Epithelial cell of prostate (primary cell): ENCODE measurements around the gene FOXC1.

ENCODE experiments used
- DNase-seq: peaks from one replicate; pipeline ENCODE4 v3.0.0-alpha.2; 2011; ENCODE audit warnings: low read depth, low spot score
- H3K27ac ChIP-seq: fragments of 450-650 bp; 2 replicates; pipeline ENCODE4 v1.5.1; 2017; ENCODE audit warnings: mild to moderate bottlenecking

Gene FOXC1

DNA sequence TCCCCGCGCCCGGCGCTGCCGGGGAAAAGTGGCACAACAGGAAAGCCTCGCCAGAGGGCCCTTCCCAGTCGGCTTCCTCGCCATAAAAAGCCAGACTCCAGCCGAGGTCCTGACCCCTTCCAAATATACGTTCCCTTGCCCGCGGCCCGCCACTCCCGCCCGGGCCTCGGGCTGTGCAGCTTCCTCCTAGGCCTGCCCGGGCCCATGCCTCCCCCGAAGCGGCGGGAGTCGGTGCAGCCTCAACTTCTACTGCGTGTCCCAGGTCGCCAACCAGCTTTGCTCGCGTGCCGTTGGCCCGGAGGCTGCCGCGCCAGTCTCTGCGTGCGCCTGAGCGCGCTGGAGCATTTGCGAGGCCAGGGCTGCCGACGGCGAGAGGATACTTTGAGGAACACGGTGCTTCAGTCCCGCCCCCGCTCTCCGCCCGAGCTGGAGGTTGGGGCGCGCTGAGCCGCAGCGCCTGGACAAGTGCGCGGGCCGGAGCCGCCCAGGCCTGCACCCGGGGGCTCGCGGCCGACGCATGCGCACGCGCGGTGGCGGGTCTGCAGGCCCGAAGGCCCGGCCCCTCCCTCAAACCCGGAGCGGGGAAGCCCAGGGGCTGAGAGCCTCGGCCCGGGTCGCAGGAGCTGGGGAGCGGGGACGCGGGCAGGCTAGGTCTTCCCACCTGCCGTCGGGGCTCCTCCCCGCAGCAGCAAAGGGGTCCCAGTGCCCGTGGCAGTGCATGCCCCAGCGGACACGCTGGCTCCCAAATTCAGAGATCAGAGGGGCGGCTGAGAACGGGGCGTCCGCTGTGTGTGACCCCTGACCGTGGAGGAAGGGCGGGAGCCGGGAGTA is 10.2 kb downstream of the FOXC1 start:
- H3K27ac ChIP-seq, result no peak overlapping the region
- DNase-seq, result no peak

DNA sequence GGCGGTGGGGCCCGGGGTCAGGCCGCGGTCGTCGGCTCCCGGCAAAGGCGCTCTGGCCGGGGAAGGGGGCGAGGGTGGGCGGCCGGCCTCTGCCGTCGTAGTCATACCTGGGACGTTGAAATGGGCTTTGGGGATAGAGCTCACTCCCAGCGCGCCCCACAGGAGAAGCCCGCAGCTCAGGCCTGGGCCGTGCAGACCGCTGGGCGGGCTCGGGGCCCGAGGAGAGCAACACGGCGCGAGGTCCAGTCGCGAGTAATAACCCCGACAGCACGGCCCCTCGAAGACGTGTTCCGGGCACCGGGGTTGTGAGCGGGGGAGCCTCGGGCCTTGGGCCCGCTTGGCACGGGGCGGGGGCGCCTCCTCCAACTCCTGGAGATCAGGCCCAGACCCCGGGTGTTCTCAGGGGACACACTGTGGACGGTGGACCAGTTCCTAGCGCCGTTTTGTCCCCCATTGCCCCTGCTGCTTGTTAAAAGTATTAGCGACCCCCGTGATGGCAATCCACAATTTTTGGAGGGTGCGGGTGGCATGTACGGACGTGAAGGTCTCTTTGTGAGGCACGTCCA is 10.9 kb downstream of the FOXC1 start:
- no peak overlapping the region for H3K27ac ChIP-seq

DNA sequence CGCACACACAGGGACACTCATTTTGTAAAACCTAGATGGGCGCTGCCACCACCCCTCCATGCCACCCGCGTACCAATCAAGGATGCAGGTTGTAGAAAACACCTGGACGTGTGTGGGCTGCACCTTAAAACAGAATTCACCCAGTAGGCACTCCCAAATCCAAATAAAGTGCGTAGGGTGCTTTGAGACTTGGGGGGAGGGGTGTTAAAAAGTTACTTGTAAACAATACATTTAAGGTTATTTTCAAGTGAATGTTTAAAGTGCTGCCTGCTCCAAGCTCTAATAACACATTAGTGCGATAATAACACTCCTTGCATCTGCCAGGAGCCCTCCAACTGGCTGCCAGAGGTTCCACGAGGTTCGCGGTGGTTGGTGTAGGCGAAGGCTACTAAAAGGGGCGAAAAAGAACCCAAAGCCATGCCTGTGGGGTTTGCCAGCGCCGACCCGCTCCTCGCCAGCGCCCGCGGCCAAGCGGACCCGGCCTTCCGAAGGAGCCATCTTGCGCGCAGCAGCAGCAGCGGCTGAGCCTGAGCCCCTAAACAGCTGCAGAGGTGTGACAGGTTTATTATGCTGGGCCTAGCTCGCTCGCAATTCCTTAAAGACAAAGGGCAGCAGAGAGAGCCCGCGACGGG is 11.5 kb downstream of the FOXC1 start:
- H3K27ac ChIP-seq, result no peak overlapping the region
- DNase-seq, result no peak

More for the DNA sequence above, 10.9 kb downstream of the FOXC1 start:
- DNase-seq, result no peak

DNA sequence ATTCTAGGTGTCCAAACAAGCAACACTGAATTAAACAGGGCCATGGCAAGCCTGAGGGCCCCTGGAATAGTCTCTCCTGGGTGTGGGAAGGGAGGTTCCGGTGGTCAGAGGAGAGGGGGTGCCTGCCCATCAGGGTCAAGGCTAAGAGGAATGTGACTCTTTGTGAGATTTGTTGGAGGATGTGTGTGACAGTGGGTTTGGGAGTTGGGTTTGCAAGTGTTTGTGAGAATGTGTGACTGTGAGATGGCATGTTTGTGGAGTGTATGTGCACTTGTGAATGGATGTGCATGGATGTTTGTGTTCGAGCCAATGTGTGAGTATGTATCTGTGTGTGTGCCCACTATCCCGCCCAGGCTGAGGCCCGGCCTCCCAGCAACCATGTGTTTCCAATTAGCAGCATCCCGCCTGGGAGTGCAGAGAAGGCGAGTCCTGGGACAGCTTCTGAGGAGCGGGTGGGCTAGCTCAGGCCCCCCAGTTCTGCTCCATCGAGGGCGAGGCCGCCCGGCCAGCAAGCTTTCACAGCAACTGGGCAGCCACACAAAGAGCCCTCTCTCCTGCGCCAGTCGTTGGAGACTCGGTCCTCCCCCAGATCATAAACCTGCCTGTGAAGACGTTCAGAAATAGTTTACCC is 12.6 kb downstream of the FOXC1 start:
- no peak for DNase-seq
- no peak overlapping the region for H3K27ac ChIP-seq

DNA sequence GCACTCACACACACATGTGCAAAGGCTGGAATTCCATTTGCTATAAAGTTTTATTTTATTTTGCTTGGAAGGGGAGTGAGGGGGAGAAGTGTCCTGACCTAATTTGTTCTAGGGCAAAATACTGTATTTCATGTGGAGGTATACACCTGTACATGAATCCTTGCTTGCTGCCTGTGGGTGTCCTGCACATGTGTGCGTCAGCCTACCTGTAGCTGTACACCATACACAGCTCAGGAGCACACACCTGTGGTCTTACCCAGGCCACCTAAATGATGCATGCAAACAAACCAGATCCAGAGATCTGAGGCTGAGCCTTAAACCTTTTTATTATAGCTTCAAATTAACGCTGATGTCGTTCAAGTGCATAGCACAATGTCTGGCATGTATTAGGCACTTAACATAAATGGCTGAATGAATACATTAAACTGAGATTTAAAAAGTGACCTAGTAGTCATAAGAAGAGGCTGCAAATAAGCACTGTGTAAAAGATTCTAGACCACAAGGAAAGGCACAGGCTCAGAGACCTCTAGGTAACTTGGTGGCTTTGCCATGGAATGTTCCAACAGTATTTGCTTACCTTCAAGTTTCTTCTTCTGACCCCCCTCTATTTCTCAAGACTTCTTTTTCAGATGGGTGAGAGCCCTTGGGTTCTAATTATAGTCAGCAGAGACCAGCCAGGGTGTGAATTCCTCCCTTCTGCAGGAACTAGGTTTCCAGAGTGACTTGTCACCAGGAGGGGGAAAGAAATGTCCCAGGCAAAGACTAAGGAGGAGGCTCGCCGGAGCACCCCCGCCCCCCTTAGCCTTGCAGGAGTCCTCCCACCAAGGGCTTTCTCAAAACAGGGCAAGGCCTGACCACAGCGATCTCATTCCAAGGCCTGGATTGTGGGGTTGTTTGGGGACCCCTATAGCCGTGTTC is 13.4 kb downstream of the FOXC1 start:
- H3K27ac ChIP-seq, result no peak overlapping the region
- DNase-seq, result no peak

DNA sequence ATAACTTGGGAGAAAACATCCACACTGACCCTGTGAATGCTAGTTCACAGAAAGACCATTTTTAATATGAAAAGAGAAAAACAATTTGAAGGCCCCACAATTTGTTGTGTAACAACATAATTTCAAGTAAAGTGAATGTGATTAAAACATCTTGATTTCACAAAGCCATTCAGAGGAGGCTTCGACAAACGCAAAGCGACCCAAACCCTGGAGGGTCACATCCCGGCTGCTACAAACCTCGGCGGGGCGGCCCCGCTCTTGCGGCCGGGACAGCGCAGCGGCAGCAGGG is 14.0 kb downstream of the FOXC1 start:
- H3K27ac ChIP-seq, result no peak overlapping the region
- no peak for DNase-seq

DNA sequence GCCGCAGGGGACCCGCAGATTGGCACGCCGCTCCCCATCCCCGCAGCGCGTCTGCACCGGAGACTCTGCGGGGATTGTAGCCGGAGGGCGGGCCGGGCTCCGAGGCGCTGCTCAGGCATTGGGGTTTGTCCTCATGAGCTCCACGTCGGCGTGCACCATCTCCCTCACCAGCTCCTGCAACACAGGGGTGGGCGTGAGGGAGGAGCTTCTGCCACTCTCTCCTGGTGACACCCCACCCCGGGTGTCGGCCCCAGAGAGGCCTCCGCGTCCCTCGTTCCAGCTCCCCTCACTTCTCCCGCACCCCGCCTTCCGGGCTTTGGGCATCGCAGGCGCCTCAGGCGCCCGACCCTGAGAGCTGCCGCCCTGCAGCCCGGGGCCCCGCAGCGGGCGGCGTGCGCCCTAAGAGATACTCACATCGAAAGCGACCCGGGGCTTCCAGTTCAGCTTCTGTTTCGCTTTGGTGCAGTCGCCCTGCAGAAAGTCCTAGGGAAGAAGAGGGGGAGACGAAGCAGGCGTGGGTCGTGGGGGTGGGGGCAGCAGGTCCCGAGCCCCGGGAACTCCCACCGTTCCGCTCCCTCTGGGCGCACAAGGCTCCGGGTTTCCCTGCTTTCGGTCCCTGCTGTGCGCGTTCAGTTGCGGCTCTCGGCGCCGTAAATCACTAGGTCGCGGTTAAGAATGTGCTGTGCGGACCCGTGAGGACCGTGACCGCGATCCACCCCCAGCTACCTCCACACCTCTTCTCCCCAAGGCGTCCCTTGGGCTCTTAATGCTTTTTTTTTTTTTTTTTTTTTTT is 14.5 kb downstream of the FOXC1 start:
- no peak for DNase-seq

DNA sequence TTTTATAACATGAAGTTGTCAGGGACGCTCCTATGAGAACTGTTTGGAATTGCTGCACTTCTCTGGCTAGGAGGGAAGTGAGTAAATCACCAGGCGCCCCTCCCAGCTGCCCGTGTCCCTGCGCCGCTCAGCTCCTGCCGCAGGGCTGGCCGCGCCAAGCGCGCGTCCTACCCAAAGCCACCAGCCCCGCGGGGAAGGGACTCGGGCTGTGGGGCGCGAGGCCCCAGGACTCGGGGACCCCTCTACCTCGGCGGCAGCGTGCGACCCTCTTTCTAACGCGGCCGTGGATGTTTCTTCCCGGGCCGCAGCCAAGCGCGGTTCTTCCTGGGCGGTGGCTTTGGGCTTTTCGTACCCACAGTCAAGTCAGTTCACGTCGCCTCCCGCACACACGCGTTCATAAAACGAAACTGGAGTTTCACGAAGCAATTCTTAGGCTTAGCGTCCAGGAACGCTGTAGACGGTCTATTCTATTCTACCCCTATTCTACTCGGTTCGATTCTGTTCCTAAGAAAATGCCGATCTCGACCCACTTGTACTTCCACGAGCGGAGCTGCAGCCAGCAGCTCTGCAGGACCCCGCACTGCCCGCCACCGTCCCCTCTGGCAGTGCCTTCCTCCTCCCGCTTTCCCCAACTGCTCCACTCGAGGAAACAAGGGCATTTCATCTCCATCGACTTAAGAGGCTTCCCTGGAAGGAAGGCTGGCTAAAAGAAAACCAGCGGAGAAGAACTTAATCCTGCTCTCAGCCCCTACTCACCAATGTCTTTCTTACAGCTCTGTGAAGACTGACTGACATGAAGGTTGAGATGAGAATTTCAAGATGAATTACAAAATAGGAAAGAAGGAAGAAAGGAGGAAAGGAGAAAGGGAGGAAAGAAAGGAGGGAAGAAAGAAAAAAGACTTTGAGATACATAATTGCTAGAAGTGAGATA is 15.4 kb downstream of the FOXC1 start:
- DNase-seq, result no peak
- no peak overlapping the region for H3K27ac ChIP-seq

More for the DNA sequence above, 14.5 kb downstream of the FOXC1 start:
- no peak overlapping the region for H3K27ac ChIP-seq

DNA sequence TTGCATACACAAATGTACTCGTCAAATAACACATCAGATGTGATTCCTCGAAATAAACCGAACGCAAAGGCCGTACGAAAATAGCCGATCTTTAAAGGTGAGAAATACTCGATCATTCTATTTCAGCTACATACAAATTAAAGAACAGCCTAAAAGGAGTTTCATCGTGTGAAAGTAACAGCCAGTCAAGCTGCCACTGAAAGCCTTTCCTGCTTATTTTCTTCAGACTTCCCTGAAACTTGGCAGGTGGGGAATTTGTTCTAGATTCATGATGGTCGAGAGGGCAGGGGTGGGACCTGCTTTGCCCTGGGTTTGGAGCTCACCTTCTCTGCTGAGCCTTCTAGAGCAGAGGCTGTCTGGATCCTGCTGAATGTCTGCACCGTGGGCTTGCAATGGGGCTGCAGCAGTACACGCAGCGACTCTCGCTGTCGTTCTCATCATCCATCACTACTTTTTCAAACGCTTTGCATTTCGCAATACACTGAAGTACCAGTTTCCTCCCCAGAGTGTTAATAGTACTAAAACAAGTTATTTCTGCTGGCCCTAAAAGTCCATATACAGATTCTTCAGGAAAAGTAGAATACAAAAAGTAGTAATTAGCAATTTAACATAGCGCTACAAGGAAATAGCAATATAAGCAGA is 16.2 kb downstream of the FOXC1 start:
- no peak overlapping the region for H3K27ac ChIP-seq
- no peak for DNase-seq

DNA sequence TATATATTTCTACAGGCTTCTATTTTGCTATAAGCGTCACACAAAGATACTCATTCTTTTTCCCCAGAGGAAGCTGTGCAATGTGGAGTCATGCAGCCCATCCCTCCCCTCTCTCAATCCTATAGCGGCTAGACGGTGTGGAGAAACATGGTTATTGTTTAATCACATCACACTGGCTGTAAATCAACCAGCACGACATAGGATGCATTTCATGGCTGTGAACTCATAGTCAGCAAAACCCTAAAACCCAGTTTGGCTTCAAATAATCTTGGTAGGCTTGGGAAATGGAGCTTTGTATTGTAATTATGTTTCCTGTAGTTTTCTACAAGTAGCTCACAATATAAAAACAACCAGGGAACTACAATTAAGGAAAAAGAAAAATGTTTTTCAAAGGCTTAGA is 16.8 kb downstream of the FOXC1 start:
- DNase-seq, result no peak
- no peak overlapping the region for H3K27ac ChIP-seq

DNA sequence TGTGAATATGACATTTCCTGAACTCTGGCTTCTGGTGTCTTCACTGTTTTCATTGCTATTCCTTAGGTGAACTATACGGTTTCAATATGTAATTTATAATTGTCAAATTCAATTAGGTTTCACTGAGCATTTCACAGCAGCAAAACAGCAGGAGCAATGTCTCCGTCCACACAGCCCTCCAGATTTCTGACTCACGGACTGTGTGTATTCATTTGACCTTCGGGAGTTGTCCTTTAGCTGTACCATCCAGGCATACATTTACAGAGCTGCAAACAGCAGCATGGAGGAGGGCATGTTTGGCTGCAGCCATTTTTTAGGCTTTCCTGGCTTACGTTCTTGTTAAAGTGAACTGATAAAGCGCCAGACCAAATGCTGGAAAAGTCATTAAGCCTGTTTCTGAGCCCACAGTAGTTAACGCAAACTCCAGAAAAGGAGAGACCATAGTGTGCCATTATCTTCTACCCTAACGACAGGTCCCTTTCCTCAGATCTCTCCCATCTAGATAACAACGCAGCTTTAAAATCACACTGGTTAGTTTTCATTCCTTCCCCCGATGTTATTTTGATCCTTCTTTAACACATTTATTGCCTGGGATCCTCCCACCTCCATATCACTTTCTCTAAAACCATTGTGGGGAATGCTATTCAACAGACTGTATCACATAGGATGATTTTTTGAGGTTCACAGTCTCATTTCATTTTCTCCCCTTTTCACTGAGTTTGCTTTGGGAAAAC is 18.3 kb downstream of the FOXC1 start:
- no peak overlapping the region for H3K27ac ChIP-seq
- no peak for DNase-seq

DNA sequence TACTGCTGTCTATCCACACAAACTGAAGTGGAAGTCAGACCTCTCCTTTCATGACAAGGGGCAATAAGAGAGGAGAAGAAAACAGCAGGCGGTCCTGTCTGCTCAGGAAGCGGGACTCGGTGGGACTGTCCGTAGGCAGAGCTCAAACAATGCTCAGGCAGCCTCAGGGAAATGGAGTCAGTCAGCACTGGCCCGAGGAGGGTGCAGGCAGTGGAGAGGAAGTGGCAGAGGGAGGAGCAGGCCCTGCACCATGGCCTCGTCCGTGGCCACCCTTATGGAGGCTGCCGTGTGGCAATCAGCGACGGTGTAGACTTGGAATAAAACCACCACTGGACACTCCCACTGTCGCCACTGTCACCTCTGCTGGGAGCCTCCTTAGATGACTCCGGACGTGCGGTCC is 19.6 kb downstream of the FOXC1 start:
- no peak for DNase-seq
- no peak overlapping the region for H3K27ac ChIP-seq

DNA sequence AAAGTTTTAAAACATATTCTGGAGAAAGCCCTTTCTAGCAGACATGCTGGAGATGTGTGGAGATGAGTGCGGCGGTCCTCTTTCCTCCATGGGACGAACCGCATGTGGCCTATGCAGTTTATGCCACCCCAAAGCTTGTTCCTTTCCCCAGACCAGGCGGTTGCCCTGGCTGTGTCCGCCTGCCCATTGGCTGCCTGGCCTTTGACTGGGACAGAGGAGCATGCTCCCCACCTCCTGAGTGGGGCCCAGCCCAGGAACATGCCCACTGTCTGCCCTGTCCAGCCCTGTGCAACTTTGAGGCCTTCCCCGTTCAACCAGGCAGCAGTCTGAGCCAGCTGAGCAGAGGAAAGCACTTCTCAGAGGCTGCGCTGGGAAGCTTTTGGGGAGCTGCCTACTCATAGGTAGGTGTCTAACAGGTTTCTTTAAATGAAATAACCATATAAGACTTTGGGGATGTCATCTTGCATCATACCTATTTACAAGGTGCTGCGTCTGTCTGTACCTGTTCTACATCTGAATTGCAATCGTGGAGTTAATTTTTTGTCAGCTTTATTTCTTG is 20.6 kb downstream of the FOXC1 start:
- no peak for DNase-seq
- no peak overlapping the region for H3K27ac ChIP-seq

DNA sequence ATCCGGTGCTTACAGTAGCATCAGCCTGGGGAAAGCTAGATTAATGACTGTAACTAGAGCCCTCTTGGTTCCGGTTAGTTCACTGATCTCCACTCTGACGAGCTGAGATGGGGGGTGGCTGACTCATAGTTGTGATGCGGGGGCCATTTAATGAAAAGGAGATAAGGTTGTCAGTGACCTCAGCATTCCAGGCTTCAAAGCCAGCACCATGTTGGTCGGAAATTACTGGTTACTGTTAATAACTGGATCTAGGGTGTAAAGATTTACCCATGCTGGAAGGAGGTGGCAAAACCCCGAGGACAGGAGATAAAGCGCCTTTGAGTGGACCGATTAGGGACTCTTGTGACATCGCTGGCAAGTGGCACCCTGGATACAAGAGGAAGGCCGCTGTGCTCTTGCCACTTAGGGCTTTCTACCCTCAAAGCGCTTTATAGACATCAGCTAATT is 21.1 kb downstream of the FOXC1 start:
- DNase-seq, result no peak
- H3K27ac ChIP-seq, result no peak overlapping the region

DNA sequence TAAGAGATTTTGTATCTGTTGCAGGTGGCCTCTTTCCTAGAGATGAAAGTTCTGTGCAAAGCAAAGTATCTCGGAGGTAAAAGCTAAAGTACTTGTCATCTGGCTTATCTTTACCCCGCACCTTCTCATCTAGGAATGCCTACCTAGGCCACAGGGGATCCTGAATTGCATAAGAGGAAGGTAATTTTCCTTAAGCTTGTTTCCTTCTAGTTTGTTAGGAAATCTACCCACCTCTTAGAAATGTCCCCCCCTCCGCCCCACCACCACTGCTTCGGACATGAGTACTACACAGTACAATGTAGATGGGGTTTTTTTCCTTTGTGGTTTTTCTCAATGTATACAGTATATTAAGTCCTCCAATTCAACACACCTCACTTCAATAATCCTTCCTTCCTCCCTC is 21.5 kb downstream of the FOXC1 start:
- no peak for DNase-seq
- no peak overlapping the region for H3K27ac ChIP-seq

DNA sequence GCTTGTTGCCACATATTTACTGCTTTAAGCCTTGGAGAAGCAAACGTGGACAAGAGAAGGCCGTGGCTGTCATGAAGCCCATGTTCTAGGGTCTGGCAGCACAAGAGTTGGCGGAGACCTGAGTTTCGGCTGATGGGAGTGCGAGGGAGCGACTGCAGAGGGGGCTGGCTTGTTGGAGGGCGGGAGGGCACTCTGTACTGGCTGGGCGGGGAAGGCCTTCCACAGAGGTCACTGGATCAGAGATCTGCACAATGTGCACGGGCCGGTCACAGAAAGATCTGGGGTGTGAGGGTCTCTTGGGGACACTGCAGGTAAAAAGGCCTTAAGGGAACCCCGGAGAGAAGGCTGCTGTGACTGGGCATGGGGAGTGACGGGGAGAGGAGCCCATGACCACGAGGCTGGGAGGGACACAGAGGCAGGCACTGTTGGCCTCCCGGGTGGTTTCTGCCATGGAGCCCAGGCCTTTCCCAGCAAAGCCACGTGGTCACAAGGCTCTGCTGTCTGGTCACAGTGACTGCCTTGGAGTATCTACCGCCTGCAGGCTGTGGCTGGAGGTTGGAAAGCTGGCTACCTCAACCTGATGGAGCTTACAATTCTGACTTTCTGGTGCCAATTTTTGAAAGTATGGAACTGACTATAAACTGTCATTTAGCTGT is 23.8 kb downstream of the FOXC1 start:
- no peak for DNase-seq
- no peak overlapping the region for H3K27ac ChIP-seq
